ENCODE measurements around the gene KRTAP10-8.

KRTAP10-8 gene

GRCh38 chr21:44582055-44582454 is 29.8 kb upstream of the KRTAP10-8 start:
- TF ChIP-seq CSRNP3 (CRISPR knock-in tag; IDR thresholded peaks at IDR 0.05) (no peak), TSHZ2 (CRISPR knock-in tag; IDR thresholded peaks at IDR 0.05) (no peak), ZNF8 (CRISPR knock-in tag; IDR thresholded peaks at IDR 0.05) (no peak), GLIS3 (CRISPR knock-in tag; IDR thresholded peaks at IDR 0.05) (no peak), OSR1 (CRISPR knock-in tag; IDR thresholded peaks at IDR 0.05) (no peak), ZC3H10 (CRISPR knock-in tag; IDR thresholded peaks at IDR 0.05) (no peak), CREB5 (CRISPR knock-in tag; IDR thresholded peaks at IDR 0.05; ENCODE audit: low read depth) (no peak), POU6F1 (CRISPR knock-in tag; IDR thresholded peaks at IDR 0.05; ENCODE audit: borderline replicate concordance, low read depth) (no peak), ZFP30 (CRISPR knock-in tag; IDR thresholded peaks at IDR 0.05) (no peak), ISL1 (CRISPR knock-in tag; IDR thresholded peaks at IDR 0.05) (no peak), TCF4 (CRISPR knock-in tag; IDR thresholded peaks at IDR 0.05; ENCODE audit: borderline replicate concordance) (no peak), SNAI2 (CRISPR knock-in tag; IDR thresholded peaks at IDR 0.05) (no peak), CSDC2 (CRISPR knock-in tag; IDR thresholded peaks at IDR 0.05) (no peak)
- no peak for ATAC-seq

GRCh38 chr21:44583089-44583799 is 28.6 kb upstream of the KRTAP10-8 start:
- no peak for ATAC-seq
- no peak for TF ChIP-seq ARNTL (CRISPR knock-in tag; IDR thresholded peaks at IDR 0.05; ENCODE audit: borderline replicate concordance, low read depth)
- TF ChIP-seq ZFP30 (CRISPR knock-in tag; IDR thresholded peaks at IDR 0.05): no peak
- no peak for TF ChIP-seq TSHZ2 (CRISPR knock-in tag; IDR thresholded peaks at IDR 0.05)
- no peak for TF ChIP-seq SNAI2 (CRISPR knock-in tag; IDR thresholded peaks at IDR 0.05)
- TF ChIP-seq OSR1 (CRISPR knock-in tag; IDR thresholded peaks at IDR 0.05): no peak
- TF ChIP-seq RARB (CRISPR knock-in tag; IDR thresholded peaks at IDR 0.05): no peak

- no peak for ATAC-seq
- no peak for TF ChIP-seq ARNTL (CRISPR knock-in tag; IDR thresholded peaks at IDR 0.05; ENCODE audit: borderline replicate concordance, low read depth)
- no peak for TF ChIP-seq GLIS3 (CRISPR knock-in tag; IDR thresholded peaks at IDR 0.05)
- TF ChIP-seq ESRRG (CRISPR knock-in tag; IDR thresholded peaks at IDR 0.05): no peak
- TF ChIP-seq ZFP3 (CRISPR knock-in tag; IDR thresholded peaks at IDR 0.05): no peak
- TF ChIP-seq CSRNP3 (CRISPR knock-in tag; IDR thresholded peaks at IDR 0.05): no peak
- TF ChIP-seq SNAI2 (CRISPR knock-in tag; IDR thresholded peaks at IDR 0.05): no peak
- no peak for TF ChIP-seq TSHZ2 (CRISPR knock-in tag; IDR thresholded peaks at IDR 0.05)
- no peak for TF ChIP-seq TOX (CRISPR knock-in tag; IDR thresholded peaks at IDR 0.05; ENCODE audit: borderline replicate concordance)
- no peak for TF ChIP-seq TCF4 (CRISPR knock-in tag; IDR thresholded peaks at IDR 0.05; ENCODE audit: borderline replicate concordance)
- no peak for TF ChIP-seq OSR1 (CRISPR knock-in tag; IDR thresholded peaks at IDR 0.05)
- TF ChIP-seq ZC3H10 (CRISPR knock-in tag; IDR thresholded peaks at IDR 0.05): no peak
- no peak for TF ChIP-seq PATZ1 (CRISPR knock-in tag; IDR thresholded peaks at IDR 0.05; ENCODE audit: borderline replicate concordance)
Observed at GRCh38 chr21:44583800-44584147, 28.1 kb upstream of the KRTAP10-8 start.

Measured in SK-N-SH treated with all-trans-retinoic acid at 6 μM for 48 hours (cell line).